IPS-15b (cell line): ENCODE measurements around the gene FAM193A.
"Not testable (repeated sequence)": the region's sequence is repeated elsewhere in the genome, so short reads cannot be mapped to it uniquely, and the experiment has no call there.

Experiments used
- H3K27me3 ChIP-seq: one replicate; pipeline ENCODE4 v1.6.1; 2013; ENCODE audit warnings: low read length; ENCODE audit not compliant: control insufficient read depth, insufficient read depth
- H3K36me3 ChIP-seq: one replicate; pipeline ENCODE4 v1.6.1; 2013; ENCODE audit warnings: low read length; ENCODE audit not compliant: control insufficient read depth, insufficient read depth
- H3K4me1 ChIP-seq: one replicate; pipeline ENCODE4 v1.6.1; 2013; ENCODE audit warnings: mild to moderate bottlenecking, low read length; ENCODE audit not compliant: control insufficient read depth, insufficient read depth
- H3K4me3 ChIP-seq: one replicate; pipeline ENCODE4 v1.5.1; 2013; ENCODE audit warnings: low read depth, low read length
- H3K9ac ChIP-seq: one replicate; pipeline ENCODE4 v1.6.1; 2013; ENCODE audit warnings: low read depth, mild to moderate bottlenecking, low read length
- H3K9me3 ChIP-seq: one replicate; pipeline ENCODE4 v1.6.1; 2013; ENCODE audit warnings: mild to moderate bottlenecking, low read length; ENCODE audit not compliant: control insufficient read depth, insufficient read depth

FAM193A gene

GRCh38 chr4:2586502-2586901, 50.1 kb downstream of the FAM193A start:
- Histone ChIP-seq H3K36me3 (no peaks in the 10 kb centered on the region), H3K9ac (no peak overlapping the region), H3K4me3 (no peak overlapping the region), H3K9me3 (no peaks in the 10 kb centered on the region), H3K4me1 (peaks cover 7% of the 10 kb centered on the region), H3K27me3 (no peaks in the 10 kb centered on the region)

- H3K9ac ChIP-seq, result no peak overlapping the region
- H3K4me1 ChIP-seq, result peaks cover 7% of the 10 kb centered on the region
- no peak overlapping the region for H3K4me3 ChIP-seq
- no peaks in the 10 kb centered on the region for H3K9me3 ChIP-seq
- H3K27me3 ChIP-seq, result no peaks in the 10 kb centered on the region
- H3K36me3 ChIP-seq, result no peaks in the 10 kb centered on the region
Measured at GRCh38 chr4:2587213-2587823, 50.9 kb downstream of the FAM193A start.

DNA sequence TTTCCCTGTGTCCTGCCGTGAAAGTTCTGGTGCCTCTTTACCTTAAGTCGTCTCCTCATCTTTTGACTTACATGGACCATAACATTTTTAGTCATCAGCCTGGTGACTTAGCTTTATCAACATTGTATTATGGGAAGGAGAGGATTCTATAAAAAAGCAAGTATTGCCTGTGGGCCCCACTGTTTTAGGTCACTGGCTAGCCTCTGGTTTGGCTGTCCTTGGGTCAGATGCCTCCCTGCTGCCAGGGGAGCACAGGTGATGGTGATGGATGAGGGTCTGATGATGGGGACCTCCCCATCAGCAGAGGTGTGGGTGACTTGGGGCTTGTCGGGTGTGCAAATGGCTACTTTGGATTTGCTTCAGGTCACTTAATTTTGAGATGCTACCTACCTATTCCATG, 51.8 kb downstream of the FAM193A start:
- Histone ChIP-seq H3K9ac (no peak overlapping the region), H3K9me3 (no peaks in the 10 kb centered on the region), H3K4me3 (no peak overlapping the region), H3K4me1 (peaks cover 10% of the 10 kb centered on the region), H3K36me3 (no peaks in the 10 kb centered on the region), H3K27me3 (no peaks in the 10 kb centered on the region)

DNA sequence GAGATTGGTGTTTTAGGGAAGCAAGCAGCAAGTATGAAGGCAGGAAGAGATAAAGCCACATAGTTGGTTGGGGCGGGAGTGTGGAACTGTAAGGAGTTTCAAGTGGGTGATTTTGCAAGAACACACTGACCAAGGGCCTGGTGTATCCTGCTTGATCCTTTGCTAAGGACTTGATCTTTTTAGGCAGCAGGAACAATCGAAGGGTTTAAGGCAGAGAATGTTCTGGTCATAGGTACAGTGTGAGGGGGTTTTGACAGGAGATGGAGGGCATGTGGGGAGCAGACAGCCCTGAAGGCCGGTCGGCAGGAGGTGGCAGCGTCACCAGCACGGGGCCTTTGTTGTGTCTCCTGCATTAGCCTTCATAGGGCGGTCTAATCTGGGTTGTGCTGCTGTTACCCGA, 54.7 kb downstream of the FAM193A start:
- Histone ChIP-seq H3K9me3 (no peaks in the 10 kb centered on the region), H3K9ac (no peak overlapping the region), H3K4me3 (no peak overlapping the region), H3K36me3 (peaks cover 1% of the 10 kb centered on the region), H3K4me1 (peaks cover 11% of the 10 kb centered on the region), H3K27me3 (no peaks in the 10 kb centered on the region)

DNA sequence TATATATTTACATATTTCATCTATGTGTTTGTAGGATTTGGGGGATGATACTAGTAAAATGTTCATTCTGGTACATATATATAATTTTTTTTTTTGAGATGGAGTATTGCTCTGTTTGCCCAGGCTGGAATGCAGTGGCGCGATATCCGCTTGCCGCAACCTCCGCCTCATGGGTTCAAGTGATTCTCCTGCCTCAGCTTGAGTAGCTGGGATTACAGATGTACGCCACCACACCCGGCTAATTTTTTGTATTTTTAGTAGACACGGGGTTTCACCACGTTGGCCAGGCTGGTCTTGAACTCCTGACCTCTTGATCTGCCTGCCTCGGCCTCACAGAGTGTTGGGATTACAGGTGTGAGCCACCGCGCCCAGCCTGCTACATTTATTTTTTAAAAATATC, 55.6 kb downstream of the FAM193A start:
- peaks cover 18% of the 10 kb centered on the region for H3K4me1 ChIP-seq
- H3K4me3 ChIP-seq, H3K9me3 ChIP-seq, H3K9ac ChIP-seq, H3K27me3 ChIP-seq, H3K36me3 ChIP-seq: not testable (repeated sequence)

DNA sequence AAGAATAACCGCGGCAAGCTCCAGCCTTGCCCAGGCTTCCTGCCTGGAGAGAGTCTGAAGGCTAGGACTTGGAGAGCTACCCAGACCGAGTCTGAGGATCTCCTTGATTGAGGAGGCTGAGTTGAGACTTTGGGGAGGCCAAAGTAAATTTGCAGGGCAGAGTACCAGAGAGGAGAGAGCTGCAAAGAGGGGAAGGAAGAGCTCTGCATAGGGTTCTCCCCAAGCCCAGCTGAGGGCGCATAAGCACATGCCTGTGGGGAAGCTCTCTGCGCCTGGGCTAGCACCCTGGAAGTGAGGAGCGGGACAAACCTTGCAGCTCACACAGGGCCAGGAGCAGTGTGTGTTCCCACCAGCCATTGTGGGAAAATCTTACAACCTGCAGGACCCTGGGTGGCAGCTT, 56.1 kb downstream of the FAM193A start:
- H3K4me3 ChIP-seq, result no peak overlapping the region
- H3K4me1 ChIP-seq, result peaks cover 24% of the 10 kb centered on the region
- no peaks in the 10 kb centered on the region for H3K27me3 ChIP-seq
- peak overlapping the region; percentile 65 for H3K9ac ChIP-seq
- peaks cover 5% of the 10 kb centered on the region for H3K36me3 ChIP-seq
- H3K9me3 ChIP-seq, result no peaks in the 10 kb centered on the region

GRCh38 chr4:2593003-2593402, 56.6 kb downstream of the FAM193A start:
- Histone ChIP-seq H3K4me1 (peaks cover 25% of the 10 kb centered on the region), H3K36me3 (peaks cover 5% of the 10 kb centered on the region), H3K9me3 (no peaks in the 10 kb centered on the region), H3K4me3 (no peak overlapping the region), H3K9ac (peak overlapping the region; percentile 65), H3K27me3 (no peaks in the 10 kb centered on the region)

GRCh38 chr4:2595436-2595835, 59.0 kb downstream of the FAM193A start:
- Histone ChIP-seq H3K4me1 (peaks cover 30% of the 10 kb centered on the region), H3K4me3 (no peak overlapping the region), H3K9me3 (no peaks in the 10 kb centered on the region), H3K36me3 (peaks cover 5% of the 10 kb centered on the region), H3K9ac (no peak overlapping the region), H3K27me3 (no peaks in the 10 kb centered on the region)

DNA sequence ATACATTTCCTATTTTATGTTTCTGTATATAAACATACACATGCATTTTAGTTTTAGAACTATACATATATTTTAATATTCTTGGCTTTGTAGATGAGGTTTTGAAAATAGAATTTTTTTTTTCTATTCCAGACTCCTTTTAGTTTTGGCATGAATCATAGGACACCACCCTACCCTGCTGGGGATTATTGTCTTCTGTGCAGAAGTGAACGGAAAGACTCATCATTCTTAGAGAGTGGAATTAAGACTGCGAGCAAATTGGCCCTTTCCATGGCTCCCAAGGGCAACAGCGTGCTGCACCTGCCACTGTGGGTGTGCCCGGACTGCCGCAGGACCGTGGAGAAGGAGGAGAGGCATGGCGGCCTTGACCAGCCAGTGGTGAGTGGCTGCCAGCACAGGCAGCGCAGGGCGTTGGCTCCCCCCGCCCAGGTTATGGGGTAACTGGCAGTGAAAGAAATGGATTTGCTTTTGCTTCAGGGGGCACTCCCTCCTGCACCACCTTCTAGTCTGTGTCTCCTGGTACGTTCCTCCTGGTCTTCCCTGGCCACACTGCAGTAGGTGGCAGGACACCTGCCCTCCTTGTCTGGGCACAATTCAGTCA, 59.6 kb downstream of the FAM193A start:
- H3K36me3 ChIP-seq, result peaks cover 5% of the 10 kb centered on the region
- no peak overlapping the region for H3K9ac ChIP-seq
- H3K4me1 ChIP-seq, result peaks cover 30% of the 10 kb centered on the region
- no peaks in the 10 kb centered on the region for H3K9me3 ChIP-seq
- H3K27me3 ChIP-seq, result no peaks in the 10 kb centered on the region
- no peak overlapping the region for H3K4me3 ChIP-seq

GRCh38 chr4:2596611-2597010, 60.2 kb downstream of the FAM193A start:
- H3K9ac ChIP-seq, result no peak overlapping the region

DNA sequence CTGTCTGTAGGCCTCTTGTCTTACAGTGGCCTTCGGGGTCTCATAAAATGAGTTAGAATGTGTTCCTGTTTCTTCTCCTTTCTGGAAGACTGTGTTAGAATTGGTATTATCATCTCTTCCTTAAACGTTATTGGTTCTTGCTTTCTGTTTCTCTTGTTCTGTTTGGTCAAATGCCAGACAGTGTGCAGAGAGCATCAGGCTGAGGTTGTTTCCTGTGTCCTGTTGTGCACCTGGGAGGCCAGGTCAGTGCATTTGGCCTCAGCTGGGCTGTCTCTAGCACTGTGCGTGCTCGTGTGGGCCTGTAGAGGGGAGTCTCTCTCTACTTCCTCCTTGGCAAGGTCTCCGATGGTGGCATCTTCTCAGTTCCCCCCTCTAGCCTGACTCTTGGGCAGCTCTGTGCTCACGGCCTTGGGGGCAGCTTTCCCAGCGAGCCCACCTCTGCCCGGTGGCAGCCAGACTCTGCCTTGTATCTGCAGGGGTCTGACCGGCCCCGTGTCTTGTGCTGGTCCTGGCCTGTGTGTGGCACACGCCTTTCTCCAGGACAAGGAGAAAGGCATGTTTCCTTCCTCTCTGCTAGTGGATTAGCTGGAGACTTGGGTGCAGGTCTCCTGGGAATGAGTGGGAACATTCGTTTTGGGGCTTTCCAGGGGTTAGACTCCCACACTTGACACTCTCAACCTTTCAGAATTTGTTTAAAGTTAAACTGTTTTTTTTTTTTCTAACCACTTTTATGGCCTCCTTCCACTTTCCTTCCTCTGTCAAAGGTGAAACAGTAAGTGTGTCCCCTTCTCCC, 62.3 kb downstream of the FAM193A start:
- H3K9me3 ChIP-seq, result no peaks in the 10 kb centered on the region
- no peak overlapping the region for H3K9ac ChIP-seq
- peaks cover 5% of the 10 kb centered on the region for H3K36me3 ChIP-seq
- H3K4me1 ChIP-seq, result peaks cover 21% of the 10 kb centered on the region
- H3K4me3 ChIP-seq, result no peak overlapping the region
- no peaks in the 10 kb centered on the region for H3K27me3 ChIP-seq

More at GRCh38 chr4:2596611-2597010, 60.2 kb downstream of the FAM193A start:
- Histone ChIP-seq H3K27me3 (no peaks in the 10 kb centered on the region), H3K4me3 (no peak overlapping the region), H3K9me3 (no peaks in the 10 kb centered on the region), H3K36me3 (peaks cover 5% of the 10 kb centered on the region), H3K4me1 (peaks cover 28% of the 10 kb centered on the region)

DNA sequence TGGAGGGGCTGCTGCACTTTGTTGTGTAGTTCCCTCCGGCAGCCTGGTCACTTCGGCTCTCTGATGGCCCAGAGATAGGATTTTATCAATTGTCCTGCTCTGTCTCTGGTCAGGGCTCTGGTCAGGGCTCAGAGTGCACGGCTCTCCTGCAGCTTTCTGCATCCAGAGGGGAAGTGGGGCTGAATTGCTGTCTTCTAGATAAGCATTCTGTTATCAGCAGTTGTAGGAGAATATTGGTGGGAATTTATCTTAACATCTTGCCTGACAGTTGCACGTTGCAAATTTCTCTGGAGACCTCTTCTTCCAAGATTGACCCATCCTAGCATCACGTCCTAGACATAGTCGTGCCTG, 62.8 kb downstream of the FAM193A start:
- Histone ChIP-seq H3K9ac (no peak overlapping the region), H3K36me3 (peaks cover 5% of the 10 kb centered on the region), H3K4me1 (peaks cover 21% of the 10 kb centered on the region), H3K27me3 (no peaks in the 10 kb centered on the region), H3K4me3 (no peak overlapping the region), H3K9me3 (no peaks in the 10 kb centered on the region)
